HFFc6 (cell line): ENCODE results near the gene ITPK1. TPM values are rescaled to one million over a fixed set of nuclear protein-coding genes. Genes with fewer than 3 reads are reported as not detected.
"Not testable (repeated sequence)": the region's sequence is repeated elsewhere in the genome, so short reads cannot be mapped to it uniquely, and the experiment has no call there.

Experiments used
- DNase-seq: peaks from one replicate; pipeline ENCODE4 v3.0.0-alpha.2; 2018
- H3K27ac Mint-ChIP-seq: 2 replicates; pipeline ENCODE4 v1.8.0; 2020; ENCODE audit warnings: mild to moderate bottlenecking, mixed read lengths
- H3K27me3 Mint-ChIP-seq: 2 replicates; pipeline ENCODE4 v1.8.0; 2021; ENCODE audit warnings: mild to moderate bottlenecking, moderate library complexity, mixed read lengths; ENCODE audit not compliant: insufficient read depth
- H3K36me3 Mint-ChIP-seq: 2 replicates; pipeline ENCODE4 v1.8.0; 2021; ENCODE audit warnings: low read depth, mixed read lengths
- H3K4me1 Mint-ChIP-seq: 2 replicates; pipeline ENCODE4 v1.8.0; 2020; ENCODE audit warnings: low read depth, mixed read lengths
- H3K4me3 Mint-ChIP-seq: 2 replicates; pipeline ENCODE4 v1.8.0; 2020; ENCODE audit warnings: mild to moderate bottlenecking, moderate library complexity, mixed read lengths
- H3K9me3 Mint-ChIP-seq: 2 replicates; pipeline ENCODE4 v1.8.0; 2020; ENCODE audit warnings: mild to moderate bottlenecking, mixed read lengths
- long read RNA-seq: library from polyadenylated mRNA; unstranded; transcript quantifications from one replicate; pipeline ENCODE4 v2.0.0, GENCODE V29; 2019
- total RNA-seq, 6 experiments: library from RNA; stranded (reverse); fragmentation: NEBNext Ultra II Directional; extraction: Animal tissue kit (Norgen Biotek cat#: 25700); gene quantifications; 2 replicates in 1 of 6; 3 replicates in 5 of 6; pipeline ENCODE4 v1.2.3, GENCODE V29; 2021
- TF ChIP-seq, protein P1 (sequence below): fragments of 200-600 bp; sonication (generic); IDR thresholded peaks from 2 replicates; pipeline ENCODE4 v1.5.0; 2021; ENCODE audit warnings: antibody characterized with exemption, mild to moderate bottlenecking

The ITPK1 gene
- total RNA-seq = 10 to 100 TPM; 27.3 to 38.1 (median 32.4) TPM
- long read RNA-seq, partial matches to known transcripts = 3 of 5 reads
- long read RNA-seq, other reads (novel, unspliced or antisense) = 1 of 5 reads

DNA sequence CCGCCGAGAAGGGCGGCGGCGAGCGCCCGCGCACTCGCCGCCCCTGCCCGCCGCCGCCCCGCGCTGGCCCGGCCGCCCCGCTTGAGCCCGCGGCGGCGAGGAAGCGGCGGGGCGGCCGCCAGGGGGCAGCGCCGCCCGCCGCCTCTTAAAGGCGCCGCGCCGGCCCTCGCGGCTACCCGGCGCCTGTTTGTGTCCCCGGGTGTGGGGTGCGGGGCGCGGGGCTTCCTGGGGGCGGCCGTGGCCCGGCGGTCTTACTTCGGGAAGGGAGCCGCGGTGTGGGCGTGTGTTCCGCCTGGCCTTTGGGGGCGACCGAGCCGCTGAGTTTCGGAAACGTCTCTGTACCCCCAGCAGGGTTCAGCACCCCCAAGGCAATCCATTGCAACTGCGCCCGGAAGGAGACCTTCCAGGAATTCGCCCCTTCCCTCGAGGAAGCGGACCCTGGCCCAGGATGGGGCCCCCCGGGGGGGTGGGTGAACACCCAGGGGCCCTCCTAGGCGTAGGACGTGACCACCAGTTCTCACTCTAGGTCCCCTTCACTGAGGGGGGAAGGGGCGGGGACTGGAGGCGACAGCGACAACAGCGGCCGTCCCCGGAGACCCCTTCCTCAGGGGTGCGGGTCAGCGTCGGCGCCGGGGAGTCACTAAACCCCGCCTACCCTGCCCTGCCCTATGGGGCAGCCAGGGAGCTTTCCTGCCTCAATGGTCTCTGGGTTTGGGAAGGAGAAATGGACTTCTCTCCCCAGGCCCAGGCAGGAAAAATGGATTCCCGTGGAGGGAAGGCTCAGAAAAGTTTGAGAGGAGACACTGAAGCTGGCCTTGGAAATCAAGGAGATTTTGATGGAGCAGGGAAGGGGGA, at the start of gene ITPK1:
Gene ITPK1, minus strand, starts transcription at position 105 of the 855 bp plus-strand sequence. CDS start 762 bp downstream, outside the sequence.
- H3K4me1 Mint-ChIP-seq = peaks cover 28% of the 10 kb centered on the region

DNA sequence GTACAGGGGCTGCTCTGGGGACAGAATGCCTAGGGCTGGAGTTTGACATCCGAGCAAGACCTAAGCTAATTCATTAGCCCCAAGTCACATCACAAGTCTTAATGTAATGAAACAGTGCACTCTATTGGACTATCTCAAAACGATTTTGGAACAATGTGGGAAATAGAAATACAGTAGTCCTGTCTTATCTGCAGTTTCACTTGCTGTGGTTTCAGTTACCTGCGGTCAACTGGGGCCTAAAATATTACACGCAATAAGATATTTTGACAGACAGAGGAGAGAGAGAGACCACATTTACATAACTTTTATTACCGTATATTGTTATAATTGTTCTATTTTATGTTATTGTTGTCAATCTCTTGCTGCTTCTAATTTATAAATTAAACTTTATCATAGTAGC, 47.8 kb upstream of the ITPK1 start:
- Mint-ChIP-seq H3K27me3 (peaks cover 2% of the 10 kb centered on the region; the same call in 1 of the 2 replicates), H3K36me3 (no peaks in the 10 kb centered on the region), H3K4me1 (no peaks in the 10 kb centered on the region), H3K9me3 (no peaks in the 10 kb centered on the region), H3K4me3 (no peak overlapping the region), H3K27ac (no peak overlapping the region)
- no peak for DNase-seq
- TF ChIP-seq, protein P1, sequence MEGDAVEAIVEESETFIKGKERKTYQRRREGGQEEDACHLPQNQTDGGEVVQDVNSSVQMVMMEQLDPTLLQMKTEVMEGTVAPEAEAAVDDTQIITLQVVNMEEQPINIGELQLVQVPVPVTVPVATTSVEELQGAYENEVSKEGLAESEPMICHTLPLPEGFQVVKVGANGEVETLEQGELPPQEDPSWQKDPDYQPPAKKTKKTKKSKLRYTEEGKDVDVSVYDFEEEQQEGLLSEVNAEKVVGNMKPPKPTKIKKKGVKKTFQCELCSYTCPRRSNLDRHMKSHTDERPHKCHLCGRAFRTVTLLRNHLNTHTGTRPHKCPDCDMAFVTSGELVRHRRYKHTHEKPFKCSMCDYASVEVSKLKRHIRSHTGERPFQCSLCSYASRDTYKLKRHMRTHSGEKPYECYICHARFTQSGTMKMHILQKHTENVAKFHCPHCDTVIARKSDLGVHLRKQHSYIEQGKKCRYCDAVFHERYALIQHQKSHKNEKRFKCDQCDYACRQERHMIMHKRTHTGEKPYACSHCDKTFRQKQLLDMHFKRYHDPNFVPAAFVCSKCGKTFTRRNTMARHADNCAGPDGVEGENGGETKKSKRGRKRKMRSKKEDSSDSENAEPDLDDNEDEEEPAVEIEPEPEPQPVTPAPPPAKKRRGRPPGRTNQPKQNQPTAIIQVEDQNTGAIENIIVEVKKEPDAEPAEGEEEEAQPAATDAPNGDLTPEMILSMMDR = no peak

More for the DNA sequence above, at the start of gene ITPK1:
- Mint-ChIP-seq H3K27me3 (peaks cover 2% of the 10 kb centered on the region; the same call in 1 of the 2 replicates), H3K4me3 (peak within 1 kb of the TSS; percentile 88), H3K27ac (peak within 1 kb of the TSS; percentile 58), H3K36me3 (no peaks in the 10 kb centered on the region), H3K9me3 (no peaks in the 10 kb centered on the region)
- no peak for DNase-seq
- TF ChIP-seq, protein P1 = peak; percentile 67

DNA sequence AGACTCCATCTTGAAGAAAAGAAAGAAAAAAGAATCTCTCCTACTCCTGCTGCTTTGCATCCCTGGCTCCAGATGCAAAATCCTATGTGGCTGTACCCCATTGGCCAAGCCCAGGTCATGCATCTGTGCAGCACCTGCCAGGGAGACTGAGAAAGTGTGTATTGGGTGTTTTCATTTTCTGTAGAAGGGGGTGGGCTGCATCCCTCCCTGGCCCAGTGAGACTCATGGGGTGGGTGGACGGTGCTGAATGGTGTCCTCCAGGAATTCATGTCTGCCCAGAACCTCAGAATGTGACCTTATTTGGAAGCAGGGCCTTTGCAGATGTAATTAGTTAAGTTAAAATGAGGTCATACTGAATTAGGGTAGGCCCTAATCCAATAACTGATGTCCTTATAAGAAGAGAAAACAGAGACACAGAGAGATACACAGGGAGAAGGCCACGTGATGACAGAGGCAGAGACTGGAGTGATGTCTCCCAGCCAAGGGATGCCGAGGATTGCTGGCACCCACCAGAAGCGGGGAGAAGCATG, 45.8 kb upstream of the ITPK1 start:
- H3K9me3 Mint-ChIP-seq = no peaks in the 10 kb centered on the region
- no peaks in the 10 kb centered on the region; the same call in 1 of the 2 replicates for H3K27me3 Mint-ChIP-seq
- no peak overlapping the region for H3K27ac Mint-ChIP-seq
- no peak for DNase-seq
- H3K4me1 Mint-ChIP-seq = no peaks in the 10 kb centered on the region
- H3K4me3 Mint-ChIP-seq = no peak overlapping the region
- TF ChIP-seq, protein P1 = no peak
- H3K36me3 Mint-ChIP-seq = no peaks in the 10 kb centered on the region

DNA sequence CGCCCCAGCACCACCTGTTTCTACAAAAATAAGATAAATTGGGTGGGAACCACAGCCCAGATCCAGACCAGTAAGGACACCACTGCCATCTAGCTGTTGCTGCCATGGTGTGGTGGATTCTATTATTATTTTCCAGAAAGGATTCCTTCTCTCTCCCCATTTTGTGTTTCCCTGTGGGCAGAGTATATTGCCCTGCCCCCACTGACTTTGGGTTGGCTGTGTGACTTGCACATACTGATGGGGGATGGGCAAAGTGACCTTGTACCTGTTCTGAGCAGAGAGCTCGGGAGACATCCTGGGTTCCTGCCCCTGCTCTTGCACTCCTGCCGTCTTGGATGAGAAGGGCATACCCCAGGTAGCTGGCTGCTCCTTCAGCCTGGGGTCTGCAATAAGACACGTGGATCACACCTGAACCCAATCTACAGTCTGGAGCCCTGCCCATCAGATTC, 44.7 kb upstream of the ITPK1 start:
- Mint-ChIP-seq H3K9me3 (no peaks in the 10 kb centered on the region), H3K4me3 (no peak overlapping the region), H3K27me3 (no peaks in the 10 kb centered on the region; the same call in 1 of the 2 replicates), H3K4me1 (no peaks in the 10 kb centered on the region), H3K27ac (no peak overlapping the region), H3K36me3 (no peaks in the 10 kb centered on the region)
- TF ChIP-seq, protein P1 = peak; percentile 65
- peak; percentile 32 for DNase-seq

DNA sequence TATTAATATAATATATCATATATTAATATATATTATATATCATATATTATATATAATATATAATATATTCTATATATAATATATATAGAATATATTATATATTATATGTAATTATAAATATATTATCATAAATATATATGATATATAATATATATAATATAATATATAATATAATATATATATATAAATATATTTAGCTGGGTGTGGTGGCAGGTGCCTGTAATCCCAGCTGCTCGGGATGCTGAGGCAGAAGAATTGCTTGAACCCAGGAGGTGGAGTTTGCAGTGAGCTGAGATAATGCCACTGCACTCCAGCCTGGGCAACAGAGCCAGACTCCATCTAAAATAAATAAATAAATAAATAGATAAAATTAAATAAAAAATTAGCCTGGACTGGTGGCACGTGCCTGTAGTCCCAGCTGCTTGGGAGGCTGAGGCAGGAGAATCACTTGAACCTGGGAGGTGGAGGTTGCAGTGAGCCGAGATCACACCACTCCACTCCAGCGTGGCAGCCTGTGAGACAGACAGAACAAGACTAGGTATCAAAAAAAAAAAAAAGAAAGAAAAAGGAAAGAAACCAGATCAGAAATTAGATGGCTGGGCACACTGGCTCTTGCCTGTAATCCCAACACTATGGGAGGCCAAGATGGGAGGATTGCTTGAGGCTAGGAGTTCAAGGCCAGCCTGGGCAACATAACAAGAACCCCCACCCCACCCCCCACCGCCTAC, 44.1 kb upstream of the ITPK1 start:
- not testable (repeated sequence) for H3K27ac Mint-ChIP-seq, H3K36me3 Mint-ChIP-seq, DNase-seq, H3K27me3 Mint-ChIP-seq, H3K4me3 Mint-ChIP-seq, H3K9me3 Mint-ChIP-seq, H3K4me1 Mint-ChIP-seq

DNA sequence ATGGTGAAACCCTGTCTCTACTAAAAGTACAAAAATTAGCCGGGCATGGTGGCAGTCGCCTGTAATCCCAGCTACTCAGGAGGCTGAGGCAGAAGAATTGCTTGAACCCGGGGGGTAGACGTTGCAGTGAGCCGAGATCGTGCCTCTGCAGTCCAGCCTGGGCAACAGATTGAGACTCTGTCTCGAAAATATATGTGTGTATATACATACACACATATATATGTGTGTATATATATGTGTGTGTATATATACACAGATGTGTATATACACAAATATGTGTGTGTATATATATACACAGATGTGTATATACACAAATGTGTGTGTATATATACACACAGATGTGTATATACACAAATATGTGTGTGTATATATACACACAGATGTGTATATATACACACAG, 42.6 kb upstream of the ITPK1 start:
- not testable (repeated sequence) for H3K36me3 Mint-ChIP-seq, H3K9me3 Mint-ChIP-seq, H3K27me3 Mint-ChIP-seq, H3K4me3 Mint-ChIP-seq, DNase-seq, H3K4me1 Mint-ChIP-seq, H3K27ac Mint-ChIP-seq
